Activated CD4-positive, alpha-beta T cell treated with anti-CD3 and anti-CD28 coated beads, Interleukin-2, amount 10 ng/mL, durations not matched to agents 7 days and 5 days (primary cell): ENCODE data around the gene RRAGD. TPM values are rescaled to one million over a fixed set of nuclear protein-coding genes. Genes with fewer than 3 reads are reported as not detected.

Source experiments
- CTCF ChIA-PET: fragments of 350-600 bp; sonication (Branson Sonifier 250); formaldehyde crosslinking; loops from one replicate; lab custom pipeline; 2021; ENCODE audit warnings: antibody characterized with exemption; lab: Charles Lee
- POLR2A ChIA-PET: fragments of 350-600 bp; sonication (Branson Sonifier 250); formaldehyde crosslinking; loops from one replicate; lab custom pipeline; 2021; ENCODE audit warnings: antibody characterized with exemption; lab: Charles Lee
- DNase-seq: peaks from one replicate; pipeline ENCODE4 v3.0.0-alpha.2; 2020
- H3K27ac Mint-ChIP-seq: one replicate; pipeline ENCODE4 v1.8.0; 2021; ENCODE audit warnings: mild to moderate bottlenecking, moderate library complexity, mixed read lengths
- H3K27me3 Mint-ChIP-seq: one replicate; pipeline ENCODE4 v1.8.0; 2021; ENCODE audit warnings: mixed read lengths
- H3K36me3 Mint-ChIP-seq: one replicate; pipeline ENCODE4 v1.8.0; 2021; ENCODE audit warnings: low read depth, mixed read lengths
- H3K4me1 Mint-ChIP-seq: one replicate; pipeline ENCODE4 v1.8.0; 2021; ENCODE audit warnings: mixed read lengths
- H3K4me3 Mint-ChIP-seq: one replicate; pipeline ENCODE4 v1.8.0; 2021; ENCODE audit warnings: mild to moderate bottlenecking, moderate library complexity, mixed read lengths
- H3K9me3 Mint-ChIP-seq: one replicate; pipeline ENCODE4 v1.8.0; 2021; ENCODE audit warnings: mixed read lengths
- total RNA-seq, 2 experiments: library from RNA; stranded (reverse); gene quantifications; one replicate each; pipeline ENCODE4 v1.2.3, GENCODE V29; 2021

Gene RRAGD
- total RNA-seq, 2 experiments from 2014 or later, result 8.8 TPM

GRCh38 chr6:89351671-89352277, 60.3 kb downstream of the RRAGD start:
- no peaks in the 10 kb centered on the region for H3K9me3 Mint-ChIP-seq
- peak overlapping the region; percentile 97 for H3K27ac Mint-ChIP-seq
- peaks cover 69% of the 10 kb centered on the region for H3K4me1 Mint-ChIP-seq
- POLR2A ChIA-PET, result interaction anchor here (0.6 to 1.7 kb wide), 3 partner anchors 21 to 248 kb away, joined by 3 to 6 read pairs (median 4); no protein-coding TSS in a partner anchor
- CTCF ChIA-PET, result interaction anchor here (1.5 to 5.8 kb wide), 3 partner anchors 20 to 1106 kb away, joined by 3 to 26 read pairs (median 3); no protein-coding TSS in a partner anchor
- no peak for DNase-seq
- peak overlapping the region; percentile 96 for H3K4me3 Mint-ChIP-seq
- H3K36me3 Mint-ChIP-seq, result peaks cover 9% of the 10 kb centered on the region
- H3K27me3 Mint-ChIP-seq, result no peaks in the 10 kb centered on the region

GRCh38 chr6:89350281-89350966, 61.6 kb downstream of the RRAGD start:
- peak overlapping the region; percentile 96 for H3K4me3 Mint-ChIP-seq
- ChIA-PET CTCF (interaction anchor here (0.6 to 5.8 kb wide), 5 partner anchors 16 to 367 kb away, joined by 3 to 26 read pairs (median 3); partner anchors contain the start of gene LYRM2), POLR2A (interaction anchor here (0.6 kb wide), 1 partner anchor 38 kb away, joined by 3 read pairs; no protein-coding TSS in a partner anchor)
- peak; percentile 24 for DNase-seq
- H3K9me3 Mint-ChIP-seq, result no peaks in the 10 kb centered on the region
- peaks cover 10% of the 10 kb centered on the region for H3K36me3 Mint-ChIP-seq
- no peaks in the 10 kb centered on the region for H3K27me3 Mint-ChIP-seq
- peak overlapping the region; percentile 97 for H3K27ac Mint-ChIP-seq
- H3K4me1 Mint-ChIP-seq, result peaks cover 60% of the 10 kb centered on the region

GRCh38 chr6:89348372-89348771, 63.7 kb downstream of the RRAGD start:
- H3K4me3 Mint-ChIP-seq, result no peak overlapping the region
- CTCF ChIA-PET, result interaction anchor here (0.9 to 5.8 kb wide), 2 partner anchors 19 to 23 kb away, joined by 3 to 26 read pairs; no protein-coding TSS in a partner anchor
- peaks cover 9% of the 10 kb centered on the region for H3K36me3 Mint-ChIP-seq
- no peaks in the 10 kb centered on the region for H3K27me3 Mint-ChIP-seq
- DNase-seq, result no peak
- H3K4me1 Mint-ChIP-seq, result peaks cover 56% of the 10 kb centered on the region
- POLR2A ChIA-PET, result interaction anchor here (0.6 kb wide), 1 partner anchor 89 kb away, joined by 3 read pairs; no protein-coding TSS in a partner anchor
- no peak overlapping the region for H3K27ac Mint-ChIP-seq
- no peaks in the 10 kb centered on the region for H3K9me3 Mint-ChIP-seq

GRCh38 chr6:89347825-89348224, 64.2 kb downstream of the RRAGD start:
- Mint-ChIP-seq H3K36me3 (peaks cover 9% of the 10 kb centered on the region), H3K4me3 (no peak overlapping the region), H3K27ac (peak overlapping the region; percentile 50), H3K4me1 (peaks cover 54% of the 10 kb centered on the region), H3K9me3 (no peaks in the 10 kb centered on the region), H3K27me3 (no peaks in the 10 kb centered on the region)
- CTCF ChIA-PET, result interaction anchor here (0.6 to 5.8 kb wide), 2 partner anchors 24 to 408 kb away, joined by 3 to 26 read pairs; no protein-coding TSS in a partner anchor
- DNase-seq, result no peak
- POLR2A ChIA-PET, result no interaction called here

- peaks cover 11% of the 10 kb centered on the region for H3K36me3 Mint-ChIP-seq
- no peak for DNase-seq
- H3K4me1 Mint-ChIP-seq, result peaks cover 48% of the 10 kb centered on the region
- no peaks in the 10 kb centered on the region for H3K9me3 Mint-ChIP-seq
- H3K4me3 Mint-ChIP-seq, result no peak overlapping the region
- H3K27ac Mint-ChIP-seq, result no peak overlapping the region
- no peaks in the 10 kb centered on the region for H3K27me3 Mint-ChIP-seq
- ChIA-PET CTCF (interaction anchor here (0.6 to 0.9 kb wide), 2 partner anchors 8 to 359 kb away, joined by 4 to 5 read pairs; no protein-coding TSS in a partner anchor), POLR2A (interaction anchor here (0.6 kb wide), 1 partner anchor 264 kb away, joined by 3 read pairs; no protein-coding TSS in a partner anchor)
These were observed 65.6 kb downstream of the RRAGD start for GRCh38 chr6:89346433-89346832.

- peaks cover 11% of the 10 kb centered on the region for H3K4me1 Mint-ChIP-seq
- POLR2A ChIA-PET, result no interaction called here
- peaks cover 40% of the 10 kb centered on the region for H3K36me3 Mint-ChIP-seq
- no peak for DNase-seq
- no peaks in the 10 kb centered on the region for H3K9me3 Mint-ChIP-seq
- no peak overlapping the region for H3K27ac Mint-ChIP-seq
- CTCF ChIA-PET, result interaction anchor here (0.6 kb wide), 1 partner anchor 27 kb away, joined by 3 read pairs; no protein-coding TSS in a partner anchor
- H3K4me3 Mint-ChIP-seq, result no peak overlapping the region
- no peaks in the 10 kb centered on the region for H3K27me3 Mint-ChIP-seq
These were observed 72.5 kb downstream of the RRAGD start for GRCh38 chr6:89339565-89339964.

- H3K4me3 Mint-ChIP-seq, result no peak overlapping the region
- H3K36me3 Mint-ChIP-seq, result peaks cover 44% of the 10 kb centered on the region
- DNase-seq, result no peak
- no peak overlapping the region for H3K27ac Mint-ChIP-seq
- ChIA-PET POLR2A (no interaction called here), CTCF (no interaction called here)
- H3K27me3 Mint-ChIP-seq, result no peaks in the 10 kb centered on the region
- H3K4me1 Mint-ChIP-seq, result peaks cover 5% of the 10 kb centered on the region
- no peaks in the 10 kb centered on the region for H3K9me3 Mint-ChIP-seq
These were observed 76.9 kb downstream of the RRAGD start for GRCh38 chr6:89335164-89335563.

GRCh38 chr6:89330910-89331309, 81.2 kb downstream of the RRAGD start:
- H3K27ac Mint-ChIP-seq, result no peak overlapping the region
- H3K4me1 Mint-ChIP-seq, result no peaks in the 10 kb centered on the region
- no peaks in the 10 kb centered on the region for H3K27me3 Mint-ChIP-seq
- CTCF ChIA-PET, result no interaction called here
- no peak for DNase-seq
- peaks cover 45% of the 10 kb centered on the region for H3K36me3 Mint-ChIP-seq
- no peak overlapping the region for H3K4me3 Mint-ChIP-seq
- POLR2A ChIA-PET, result no interaction called here
- no peaks in the 10 kb centered on the region for H3K9me3 Mint-ChIP-seq

- H3K27ac Mint-ChIP-seq, result no peak overlapping the region
- no peak for DNase-seq
- H3K4me1 Mint-ChIP-seq, result no peaks in the 10 kb centered on the region
- ChIA-PET CTCF (interaction anchor here (0.6 to 1.3 kb wide), 2 partner anchors 8 to 49 kb away, joined by 3 read pairs; no protein-coding TSS in a partner anchor), POLR2A (no interaction called here)
- H3K9me3 Mint-ChIP-seq, result no peaks in the 10 kb centered on the region
- peaks cover 48% of the 10 kb centered on the region for H3K36me3 Mint-ChIP-seq
- no peaks in the 10 kb centered on the region for H3K27me3 Mint-ChIP-seq
- H3K4me3 Mint-ChIP-seq, result no peak overlapping the region
These were observed 83.1 kb downstream of the RRAGD start for GRCh38 chr6:89328976-89329375.

- Mint-ChIP-seq H3K36me3 (peaks cover 49% of the 10 kb centered on the region), H3K4me3 (no peak overlapping the region), H3K9me3 (peaks cover 6% of the 10 kb centered on the region), H3K27me3 (no peaks in the 10 kb centered on the region), H3K27ac (no peak overlapping the region), H3K4me1 (no peaks in the 10 kb centered on the region)
- DNase-seq, result no peak
- POLR2A ChIA-PET, result no interaction called here
- CTCF ChIA-PET, result no interaction called here
These were observed 87.8 kb downstream of the RRAGD start for GRCh38 chr6:89324304-89324703.

GRCh38 chr6:89323511-89323971, 88.5 kb downstream of the RRAGD start:
- Mint-ChIP-seq H3K9me3 (peaks cover 6% of the 10 kb centered on the region), H3K4me3 (no peak overlapping the region), H3K36me3 (peaks cover 45% of the 10 kb centered on the region), H3K27ac (no peak overlapping the region), H3K4me1 (no peaks in the 10 kb centered on the region), H3K27me3 (no peaks in the 10 kb centered on the region)
- no peak for DNase-seq
- ChIA-PET CTCF (no interaction called here), POLR2A (no interaction called here)

- no peak for DNase-seq
- ChIA-PET CTCF (interaction anchor here (1.5 kb wide), 1 partner anchor 21 kb away, joined by 4 read pairs; no protein-coding TSS in a partner anchor), POLR2A (no interaction called here)
- Mint-ChIP-seq H3K36me3 (peaks cover 38% of the 10 kb centered on the region), H3K27me3 (no peaks in the 10 kb centered on the region), H3K9me3 (peaks cover 9% of the 10 kb centered on the region), H3K27ac (no peak overlapping the region), H3K4me3 (no peak overlapping the region), H3K4me1 (no peaks in the 10 kb centered on the region)
These were observed 90.7 kb downstream of the RRAGD start for GRCh38 chr6:89321131-89321970.
